ENCODE results near the gene FRMD4A.

FRMD4A gene

GRCh38 chr10:14327527-14327926 is 3.2 kb downstream of the FRMD4A start:
- Mint-ChIP-seq H3K4me3 (no peak overlapping the region), H3K9me3 (no peaks in the 10 kb centered on the region), H3K27ac (no peak overlapping the region), H3K36me3 (ENCODE audit: low read depth) (no peaks in the 10 kb centered on the region), H3K27me3 (ENCODE audit: low read depth) (peaks cover 22% of the 10 kb centered on the region), H3K4me1 (ENCODE audit: low read depth) (no peaks in the 10 kb centered on the region)
- no peak for DNase-seq (ENCODE audit: low spot score)

GRCh38 chr10:14326581-14326980 is 4.1 kb downstream of the FRMD4A start:
- Mint-ChIP-seq H3K4me1 (ENCODE audit: low read depth) (no peaks in the 10 kb centered on the region), H3K36me3 (ENCODE audit: low read depth) (no peaks in the 10 kb centered on the region), H3K9me3 (no peaks in the 10 kb centered on the region), H3K4me3 (no peak overlapping the region), H3K27ac (no peak overlapping the region), H3K27me3 (ENCODE audit: low read depth) (peaks cover 22% of the 10 kb centered on the region)
- no peak for DNase-seq (ENCODE audit: low spot score)

GRCh38 chr10:14325325-14325955 is 5.3 kb downstream of the FRMD4A start:
- no peaks in the 10 kb centered on the region for H3K9me3 Mint-ChIP-seq
- H3K4me1 Mint-ChIP-seq (ENCODE audit: low read depth): no peaks in the 10 kb centered on the region
- no peak overlapping the region for H3K4me3 Mint-ChIP-seq
- no peak overlapping the region for H3K27ac Mint-ChIP-seq
- no peaks in the 10 kb centered on the region for H3K36me3 Mint-ChIP-seq (ENCODE audit: low read depth)
- DNase-seq (ENCODE audit: low spot score): peak; percentile 21
- H3K27me3 Mint-ChIP-seq (ENCODE audit: low read depth): peaks cover 15% of the 10 kb centered on the region

GRCh38 chr10:14322526-14323188 is 8.1 kb downstream of the FRMD4A start:
- no peak overlapping the region for H3K27ac Mint-ChIP-seq
- no peaks in the 10 kb centered on the region for H3K36me3 Mint-ChIP-seq (ENCODE audit: low read depth)
- H3K4me1 Mint-ChIP-seq (ENCODE audit: low read depth): no peaks in the 10 kb centered on the region
- no peaks in the 10 kb centered on the region for H3K9me3 Mint-ChIP-seq
- no peak for DNase-seq (ENCODE audit: low spot score)
- no peak overlapping the region for H3K4me3 Mint-ChIP-seq
- peaks cover 15% of the 10 kb centered on the region for H3K27me3 Mint-ChIP-seq (ENCODE audit: low read depth)

- Mint-ChIP-seq H3K9me3 (no peaks in the 10 kb centered on the region), H3K36me3 (ENCODE audit: low read depth) (no peaks in the 10 kb centered on the region), H3K4me1 (ENCODE audit: low read depth) (no peaks in the 10 kb centered on the region), H3K27ac (no peak overlapping the region), H3K27me3 (ENCODE audit: low read depth) (peaks cover 24% of the 10 kb centered on the region), H3K4me3 (no peak overlapping the region)
- DNase-seq (ENCODE audit: low spot score): no peak
Measured at GRCh38 chr10:14318007-14318406, 12.7 kb downstream of the FRMD4A start.

GRCh38 chr10:14312014-14312413 is 18.7 kb downstream of the FRMD4A start:
- Mint-ChIP-seq H3K4me1 (ENCODE audit: low read depth) (no peaks in the 10 kb centered on the region), H3K27me3 (ENCODE audit: low read depth) (peaks cover 19% of the 10 kb centered on the region), H3K4me3 (no peak overlapping the region)

GRCh38 chr10:14311206-14311957 is 19.3 kb downstream of the FRMD4A start:
- Mint-ChIP-seq H3K36me3 (ENCODE audit: low read depth) (no peaks in the 10 kb centered on the region), H3K4me3 (no peak overlapping the region), H3K4me1 (ENCODE audit: low read depth) (no peaks in the 10 kb centered on the region), H3K27me3 (ENCODE audit: low read depth) (peaks cover 19% of the 10 kb centered on the region), H3K27ac (no peak overlapping the region), H3K9me3 (no peaks in the 10 kb centered on the region)
- no peak for DNase-seq (ENCODE audit: low spot score)

More at GRCh38 chr10:14312014-14312413, 18.7 kb downstream of the FRMD4A start:
- H3K9me3 Mint-ChIP-seq: no peaks in the 10 kb centered on the region
- no peaks in the 10 kb centered on the region for H3K36me3 Mint-ChIP-seq (ENCODE audit: low read depth)
- H3K27ac Mint-ChIP-seq: no peak overlapping the region
- no peak for DNase-seq (ENCODE audit: low spot score)

GRCh38 chr10:14309593-14309992 is 21.1 kb downstream of the FRMD4A start:
- Mint-ChIP-seq H3K27me3 (ENCODE audit: low read depth) (peaks cover 13% of the 10 kb centered on the region), H3K4me3 (no peak overlapping the region), H3K4me1 (ENCODE audit: low read depth) (no peaks in the 10 kb centered on the region), H3K27ac (no peak overlapping the region), H3K9me3 (no peaks in the 10 kb centered on the region), H3K36me3 (ENCODE audit: low read depth) (no peaks in the 10 kb centered on the region)
- no peak for DNase-seq (ENCODE audit: low spot score)

GRCh38 chr10:14306190-14306589 is 24.5 kb downstream of the FRMD4A start:
- Mint-ChIP-seq H3K4me1 (ENCODE audit: low read depth) (no peaks in the 10 kb centered on the region), H3K9me3 (no peaks in the 10 kb centered on the region), H3K27ac (no peak overlapping the region), H3K27me3 (ENCODE audit: low read depth) (peaks cover 9% of the 10 kb centered on the region), H3K4me3 (no peak overlapping the region), H3K36me3 (ENCODE audit: low read depth) (no peaks in the 10 kb centered on the region)
- no peak for DNase-seq (ENCODE audit: low spot score)

GRCh38 chr10:14304046-14304445 is 26.7 kb downstream of the FRMD4A start:
- H3K36me3 Mint-ChIP-seq (ENCODE audit: low read depth): no peaks in the 10 kb centered on the region
- H3K9me3 Mint-ChIP-seq: no peaks in the 10 kb centered on the region
- no peak for DNase-seq (ENCODE audit: low spot score)
- H3K4me1 Mint-ChIP-seq (ENCODE audit: low read depth): no peaks in the 10 kb centered on the region
- no peak overlapping the region for H3K4me3 Mint-ChIP-seq
- H3K27ac Mint-ChIP-seq: no peak overlapping the region
- peaks cover 6% of the 10 kb centered on the region for H3K27me3 Mint-ChIP-seq (ENCODE audit: low read depth)

- H3K27me3 Mint-ChIP-seq (ENCODE audit: low read depth): peaks cover 5% of the 10 kb centered on the region
- no peaks in the 10 kb centered on the region for H3K9me3 Mint-ChIP-seq
- no peaks in the 10 kb centered on the region for H3K36me3 Mint-ChIP-seq (ENCODE audit: low read depth)
- no peaks in the 10 kb centered on the region for H3K4me1 Mint-ChIP-seq (ENCODE audit: low read depth)
- DNase-seq (ENCODE audit: low spot score): no peak
- H3K4me3 Mint-ChIP-seq: no peak overlapping the region
- no peak overlapping the region for H3K27ac Mint-ChIP-seq
Measured at GRCh38 chr10:14302035-14302434, 28.7 kb downstream of the FRMD4A start.

- Mint-ChIP-seq H3K27ac (no peak overlapping the region), H3K27me3 (ENCODE audit: low read depth) (peaks cover 3% of the 10 kb centered on the region), H3K36me3 (ENCODE audit: low read depth) (no peaks in the 10 kb centered on the region), H3K4me3 (no peak overlapping the region), H3K9me3 (no peaks in the 10 kb centered on the region), H3K4me1 (ENCODE audit: low read depth) (no peaks in the 10 kb centered on the region)
- DNase-seq (ENCODE audit: low spot score): no peak
Measured at GRCh38 chr10:14299556-14299955, 31.2 kb downstream of the FRMD4A start.

- H3K4me1 Mint-ChIP-seq (ENCODE audit: low read depth): no peaks in the 10 kb centered on the region
- H3K9me3 Mint-ChIP-seq: peaks cover 10% of the 10 kb centered on the region
- H3K27ac Mint-ChIP-seq: no peak overlapping the region
- DNase-seq (ENCODE audit: low spot score): no peak
- H3K27me3 Mint-ChIP-seq (ENCODE audit: low read depth): peaks cover 6% of the 10 kb centered on the region
- no peak overlapping the region for H3K4me3 Mint-ChIP-seq
- no peaks in the 10 kb centered on the region for H3K36me3 Mint-ChIP-seq (ENCODE audit: low read depth)
Measured at GRCh38 chr10:14296065-14296709, 34.5 kb downstream of the FRMD4A start.

Measured in T-helper 2 cell treated with Interferon-gamma antibody and Interleukin-4, amounts not matched to agents 5 μg/mL and 100 μg/mL, for 36 hours (primary cell).